GM19043 (cell line): ENCODE results near the gene ZSCAN16.
A peak's percentile ranks its signal among the peaks of the same experiment; 100 is the strongest.

ENCODE experiments used
- ATAC-seq: cut with Tn5 transposase; IDR thresholded peaks from one replicate; pipeline ENCODE4 v1.9.1; 2021; ENCODE audit warnings: low read depth; ENCODE audit not compliant: unreplicated experiment

ZSCAN16 gene

GRCh38 chr6:28125401-28125800 lies 992 bp downstream of the ZSCAN16 start:
- no peak for ATAC-seq

- ATAC-seq: no peak
Observed at GRCh38 chr6:28134015-28134414, 9.6 kb downstream of the ZSCAN16 start.

DNA sequence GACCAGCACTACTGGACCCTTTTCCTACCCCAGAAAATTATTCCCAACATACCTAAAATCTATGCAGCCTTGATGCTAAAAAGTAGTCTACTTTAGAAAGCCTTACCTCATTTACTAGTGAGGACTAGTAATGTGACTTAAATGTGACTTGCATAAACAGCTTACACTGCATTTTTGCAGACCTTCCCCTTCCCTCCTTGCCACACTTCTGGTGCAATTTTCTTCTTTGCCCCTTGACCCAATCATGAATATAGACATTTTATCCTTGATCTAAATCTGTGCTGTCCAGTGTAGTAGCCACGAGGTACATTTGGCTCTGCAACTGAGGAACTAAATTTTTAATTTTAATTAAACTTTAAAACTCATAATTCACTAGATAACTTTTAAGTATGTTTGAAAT lies 10.3 kb downstream of the ZSCAN16 start:
- ATAC-seq: no peak

- no peak for ATAC-seq
Observed at GRCh38 chr6:28135393-28135792, 11.0 kb downstream of the ZSCAN16 start.

DNA sequence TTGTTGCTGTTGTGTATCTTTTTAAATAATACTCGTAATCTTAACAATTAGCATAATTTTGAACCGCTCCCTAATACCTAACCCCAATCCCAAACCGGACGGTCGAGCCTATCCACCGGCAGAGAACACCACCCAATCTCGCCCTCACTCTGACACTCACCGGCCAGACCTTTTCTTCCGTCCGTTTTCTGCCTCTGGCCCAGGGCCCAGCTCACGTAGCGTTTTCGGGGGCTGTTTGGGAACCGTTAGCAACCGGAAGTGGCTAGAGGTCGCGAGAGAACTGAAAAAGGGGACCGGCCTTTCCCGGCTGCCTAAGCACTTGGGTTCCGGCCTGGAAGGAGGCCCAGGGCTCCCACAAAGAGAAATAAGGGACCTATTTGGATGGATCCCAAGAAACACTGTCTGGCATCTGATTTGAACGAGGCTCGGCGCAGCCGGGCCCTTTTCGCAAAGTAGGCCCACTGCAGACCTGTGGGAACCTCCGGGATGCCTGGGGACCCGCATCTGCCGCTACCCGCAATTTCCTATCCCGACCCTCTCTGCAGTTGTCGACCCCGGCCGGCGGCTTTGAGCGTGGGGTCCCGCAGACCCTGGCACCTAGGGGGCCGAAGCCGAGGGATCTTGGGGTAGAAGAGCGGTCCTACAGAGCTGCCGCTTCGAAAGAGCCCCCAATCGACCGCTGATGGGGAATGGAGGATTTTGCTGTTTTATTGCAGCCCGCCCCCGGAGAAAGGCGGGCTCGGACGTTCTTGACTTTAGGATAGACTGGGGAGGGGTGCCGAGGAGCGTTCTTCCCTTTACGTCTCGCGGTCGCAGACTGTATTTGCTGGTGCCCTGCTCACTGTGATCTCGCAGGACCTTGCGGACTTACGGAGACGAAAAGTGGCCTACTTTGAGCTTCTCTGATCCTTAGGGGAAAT lies 12.4 kb downstream of the ZSCAN16 start:
- ATAC-seq: peak; percentile 46

GRCh38 chr6:28137505-28137981 lies 13.1 kb downstream of the ZSCAN16 start:
- peak; percentile 35 for ATAC-seq

DNA sequence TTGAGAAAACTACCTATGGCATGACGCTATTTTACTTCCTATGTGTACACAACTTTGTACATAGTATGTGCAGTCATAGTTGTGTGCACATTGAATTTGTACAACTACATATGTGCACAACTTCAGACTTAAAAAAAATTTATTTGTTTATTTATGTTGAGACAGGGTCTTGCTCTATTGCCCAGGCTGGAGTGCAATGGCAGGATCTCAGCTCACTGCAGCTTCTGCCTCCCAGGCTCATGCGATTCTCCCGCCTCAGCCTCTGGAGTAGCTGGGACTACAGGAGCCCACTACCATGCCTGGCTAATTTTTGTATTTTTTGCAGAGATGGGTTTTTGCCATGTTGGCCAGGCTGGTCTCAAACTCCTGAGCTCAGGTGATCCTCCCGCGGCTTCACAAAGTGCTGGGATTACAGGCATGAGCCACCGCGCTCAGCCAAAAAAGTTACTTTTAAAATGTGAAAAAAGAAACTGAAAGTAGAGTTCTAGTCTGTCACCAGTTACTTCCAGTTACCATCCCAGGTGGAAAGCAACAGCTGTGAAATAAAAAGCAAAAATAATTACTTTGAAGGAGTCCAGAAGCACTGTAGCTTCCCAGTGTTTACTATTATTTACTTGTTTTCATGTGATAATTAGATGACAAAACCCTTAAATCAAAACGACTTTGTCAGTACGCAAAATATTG lies 15.6 kb downstream of the ZSCAN16 start:
- ATAC-seq: no peak

DNA sequence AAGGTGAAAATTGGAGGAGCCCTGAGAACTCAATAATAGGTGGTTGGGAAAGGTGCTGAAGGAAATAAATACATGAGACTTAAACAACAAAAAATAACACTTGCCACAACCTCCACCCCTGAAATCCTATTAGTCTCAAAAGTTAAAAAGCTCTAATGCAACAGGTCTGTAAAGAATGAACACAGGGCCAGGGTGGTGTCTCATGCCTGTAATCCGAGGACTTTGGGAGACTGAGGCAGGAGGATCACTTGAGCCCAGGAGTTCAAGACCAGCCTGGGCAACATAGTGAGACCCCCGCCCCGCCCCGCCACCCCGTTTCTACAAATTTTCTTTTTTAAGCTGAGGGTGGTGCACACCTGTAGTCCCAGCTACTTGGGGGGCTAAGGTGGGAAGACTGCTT lies 16.2 kb downstream of the ZSCAN16 start:
- no peak for ATAC-seq

DNA sequence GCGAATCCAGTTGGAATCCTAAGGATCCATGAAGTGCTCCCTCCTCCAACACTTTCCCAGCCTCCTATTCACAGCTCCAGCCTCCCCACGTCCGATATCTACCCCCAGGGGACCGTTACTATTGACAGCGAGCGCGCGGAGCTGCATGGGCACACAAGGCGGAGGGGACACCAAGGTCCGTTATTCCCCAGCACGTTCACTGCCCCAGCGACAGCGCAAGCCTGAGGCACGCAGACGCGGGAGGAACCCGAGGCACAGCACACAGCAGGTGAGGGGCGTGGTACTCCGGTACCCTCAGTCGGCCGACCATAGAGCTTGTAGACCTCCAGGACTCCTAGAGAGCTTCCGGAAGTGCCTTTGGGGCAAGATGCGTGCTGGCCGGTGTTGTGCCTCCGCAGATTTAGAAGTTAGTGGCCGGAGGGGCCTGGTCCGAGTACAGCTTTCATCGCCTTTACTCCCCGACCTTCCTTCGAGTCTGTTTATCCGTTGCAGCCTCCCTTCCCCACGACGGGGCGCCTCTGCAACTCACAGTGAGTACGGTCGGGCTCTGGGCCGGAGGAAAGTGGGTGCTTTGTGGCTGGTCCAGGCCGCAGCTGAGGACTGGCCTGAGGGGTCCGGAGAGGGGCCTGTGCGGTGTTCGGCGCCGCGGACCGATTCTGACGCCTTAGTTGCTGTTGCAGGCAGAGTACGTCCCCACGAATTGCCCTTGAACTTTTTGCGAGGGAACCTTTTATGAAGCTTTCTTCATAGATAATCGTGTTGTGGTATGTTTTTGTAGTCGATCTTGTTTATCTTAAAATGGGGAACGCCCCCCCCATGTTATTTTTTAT lies 17.3 kb downstream of the ZSCAN16 start, which contains the start of gene ZKSCAN8:
TSS of gene ZKSCAN8 (plus strand) at position 384 of the 830 bp plus-strand sequence. CDS start 6,525 bp downstream, outside the sequence.
- peak; percentile 63 for ATAC-seq

DNA sequence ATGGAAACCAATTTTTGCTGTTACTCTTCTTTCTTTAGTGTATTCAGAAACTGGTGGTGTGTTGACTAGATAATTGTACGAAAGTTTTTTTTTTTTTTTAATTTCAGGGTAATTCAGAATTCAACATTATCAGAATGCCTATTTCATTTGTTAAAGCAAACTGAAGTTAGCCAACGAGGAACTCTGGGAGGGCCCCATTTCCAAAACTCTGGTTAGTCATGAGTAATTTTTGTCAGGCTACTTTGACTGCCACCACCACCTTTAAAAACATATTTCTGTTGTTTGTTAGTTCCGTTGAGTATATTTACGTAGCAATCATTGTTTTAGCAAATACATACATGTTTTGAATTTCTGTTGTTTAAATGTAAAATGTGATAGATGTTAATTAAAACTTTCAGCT lies 18.0 kb downstream of the ZSCAN16 start:
- ATAC-seq: no peak

DNA sequence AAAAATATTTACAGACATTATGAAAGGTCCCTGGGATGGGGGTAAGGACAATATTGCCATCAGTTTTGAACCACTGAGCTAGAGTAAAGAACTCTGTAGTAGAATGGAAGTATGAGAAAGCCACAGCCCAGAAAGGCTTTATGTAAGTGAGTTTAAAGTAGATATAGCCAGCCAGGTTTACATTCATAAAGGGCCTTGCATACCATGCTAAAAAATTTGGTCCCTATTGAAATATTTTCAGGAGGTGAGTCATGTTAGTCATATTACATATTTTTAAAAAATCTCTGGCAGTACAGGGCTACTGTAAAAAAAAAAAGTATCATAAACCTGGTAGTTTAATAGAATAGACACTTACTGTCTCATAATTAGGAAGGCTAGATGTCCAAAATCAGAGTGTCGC lies 20.8 kb downstream of the ZSCAN16 start:
- no peak for ATAC-seq

GRCh38 chr6:28152531-28152930 lies 28.1 kb downstream of the ZSCAN16 start:
- ATAC-seq: no peak

DNA sequence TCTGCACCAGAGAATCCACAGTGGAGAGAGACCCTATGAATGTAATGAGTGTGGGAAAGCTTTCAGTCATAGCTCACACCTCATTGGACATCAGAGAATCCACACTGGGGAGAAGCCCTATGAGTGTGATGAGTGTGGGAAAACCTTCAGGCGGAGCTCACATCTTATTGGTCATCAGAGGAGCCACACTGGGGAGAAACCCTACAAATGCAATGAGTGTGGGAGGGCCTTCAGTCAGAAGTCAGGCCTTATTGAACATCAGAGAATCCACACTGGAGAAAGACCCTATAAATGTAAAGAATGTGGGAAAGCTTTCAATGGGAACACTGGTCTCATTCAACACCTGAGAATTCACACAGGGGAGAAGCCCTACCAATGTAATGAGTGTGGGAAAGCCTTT lies 29.1 kb downstream of the ZSCAN16 start:
- no peak for ATAC-seq

DNA sequence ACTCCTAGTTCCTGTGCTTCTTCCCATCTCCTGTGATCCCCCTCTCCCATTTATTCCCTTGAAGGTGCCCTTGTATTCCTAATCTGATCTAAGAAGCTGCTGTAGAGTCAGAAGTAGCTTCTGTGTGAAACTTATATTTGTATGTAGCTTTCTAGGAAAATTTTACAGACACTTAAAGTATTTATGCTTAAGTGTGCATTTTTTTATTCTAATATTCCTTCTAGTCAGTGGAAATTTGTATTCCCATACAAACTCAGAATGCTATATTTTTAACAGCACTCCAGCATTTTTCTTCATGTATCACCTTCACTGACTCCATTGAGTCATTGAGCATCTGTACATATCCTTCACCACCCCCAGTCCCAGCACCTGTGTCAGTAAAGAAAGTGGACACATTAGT lies 29.9 kb downstream of the ZSCAN16 start:
- no peak for ATAC-seq

- ATAC-seq: no peak
Observed at GRCh38 chr6:28158318-28158717, 33.9 kb downstream of the ZSCAN16 start.

- ATAC-seq: no peak
Observed at GRCh38 chr6:28159029-28159607, 34.7 kb downstream of the ZSCAN16 start.

GRCh38 chr6:28160233-28160632 lies 35.8 kb downstream of the ZSCAN16 start:
- ATAC-seq: no peak

- peak; percentile 94 for ATAC-seq
Observed at GRCh38 chr6:28161410-28162079, 37.1 kb downstream of the ZSCAN16 start.

- no peak for ATAC-seq
Observed at GRCh38 chr6:28165563-28165962, 41.2 kb downstream of the ZSCAN16 start.

DNA sequence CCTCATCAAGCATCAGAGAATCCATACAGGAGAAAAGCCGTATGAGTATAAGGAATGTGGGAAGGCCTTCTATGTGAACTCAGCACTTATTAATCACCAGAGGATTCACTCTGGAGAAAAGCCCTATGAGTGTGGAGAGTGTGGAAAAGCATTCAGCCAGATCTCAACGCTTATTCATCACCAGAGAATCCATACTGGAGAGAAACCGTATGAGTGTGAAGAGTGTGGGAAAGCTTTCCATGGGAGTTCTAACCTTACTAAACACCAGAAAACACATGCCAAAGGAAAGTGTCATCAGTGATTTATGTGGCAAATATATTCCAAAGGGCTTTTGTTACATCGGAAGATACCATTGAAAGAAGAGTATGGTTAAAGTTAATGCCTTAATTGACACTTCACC lies 42.7 kb downstream of the ZSCAN16 start:
- ATAC-seq: no peak
